ENCODE results near the gene CD99. TPM values are rescaled to one million over a fixed set of nuclear protein-coding genes. Genes with fewer than 3 reads are reported as not detected.

Gene CD99
- total and polyA plus RNA-seq, 8 donors = 176 to 313 (median 247) TPM

- ATAC-seq = no peak
- peak overlapping the region in 1 of 2 donors; percentile 71 for H3K27ac ChIP-seq
These were observed 17.6 kb downstream of the CD99 start for GRCh38 chrX:2708592-2709188.

GRCh38 chrX:2709556-2709955 is 18.5 kb downstream of the CD99 start:
- ATAC-seq (no peak), DNase-seq (no peak)
- H3K4me1 ChIP-seq = peaks cover 22 to 72% of the 10 kb centered on the region in 2 donors
- no peaks in the 10 kb centered on the region for H3K27me3 ChIP-seq
- peaks cover 0 to 9% of the 10 kb centered on the region in 2 donors for H3K36me3 ChIP-seq
- H3K27ac ChIP-seq = peak overlapping the region in 1 of 2 donors; percentile 83
- H3K4me3 ChIP-seq = no peak overlapping the region
- intact Hi-C loops (cut with DNase I) = no loop called here
- no peaks in the 10 kb centered on the region for H3K9me3 ChIP-seq
- no peak for TF ChIP-seq CTCF (IDR thresholded peaks at IDR 0.05)

More at GRCh38 chrX:2708592-2709188, 17.6 kb downstream of the CD99 start:
- DNase-seq = no peak
- no peak overlapping the region for H3K4me3 ChIP-seq
- intact Hi-C loops (cut with DNase I) = no loop called here
- no peaks in the 10 kb centered on the region for H3K9me3 ChIP-seq
- TF ChIP-seq CTCF (IDR thresholded peaks at IDR 0.05) = no peak
- no peaks in the 10 kb centered on the region for H3K27me3 ChIP-seq
- peaks cover 22 to 81% of the 10 kb centered on the region in 2 donors for H3K4me1 ChIP-seq
- peaks cover 0 to 6% of the 10 kb centered on the region in 2 donors for H3K36me3 ChIP-seq

- no peak for TF ChIP-seq CTCF (IDR thresholded peaks at IDR 0.05)
- ATAC-seq (peak; percentile 58), DNase-seq (peak in 1 of 4 donors; percentile 7)
- Histone ChIP-seq H3K4me1 (peaks cover 22 to 65% of the 10 kb centered on the region in 2 donors), H3K9me3 (no peaks in the 10 kb centered on the region), H3K27me3 (no peaks in the 10 kb centered on the region), H3K27ac (peak overlapping the region; percentile 21 to 83), H3K36me3 (peaks cover 0 to 16% of the 10 kb centered on the region in 2 donors), H3K4me3 (no peak overlapping the region)
- intact Hi-C loops (cut with DNase I) = no loop called here
These were observed 19.1 kb downstream of the CD99 start for GRCh38 chrX:2710041-2710840.

- no peaks in the 10 kb centered on the region for H3K9me3 ChIP-seq
- no peaks in the 10 kb centered on the region for H3K27me3 ChIP-seq
- no peak overlapping the region for H3K27ac ChIP-seq
- peaks cover 22 to 54% of the 10 kb centered on the region in 2 donors for H3K4me1 ChIP-seq
- ATAC-seq (no peak), DNase-seq (no peak)
- H3K36me3 ChIP-seq = peaks cover 0 to 28% of the 10 kb centered on the region in 2 donors
- TF ChIP-seq CTCF (IDR thresholded peaks at IDR 0.05) = no peak
- no peak overlapping the region for H3K4me3 ChIP-seq
- intact Hi-C loops (cut with DNase I) = no loop called here
These were observed 20.3 kb downstream of the CD99 start for GRCh38 chrX:2711441-2711840.

- H3K27ac ChIP-seq = no peak overlapping the region
- H3K9me3 ChIP-seq = no peaks in the 10 kb centered on the region
- peaks cover 12 to 44% of the 10 kb centered on the region in 2 donors for H3K4me1 ChIP-seq
- no peak for TF ChIP-seq CTCF (IDR thresholded peaks at IDR 0.05)
- intact Hi-C loops (cut with DNase I) = no loop called here
- no peak overlapping the region for H3K4me3 ChIP-seq
- no peaks in the 10 kb centered on the region for H3K27me3 ChIP-seq
- no peak for DNase-seq
- peaks cover 0 to 38% of the 10 kb centered on the region in 2 donors for H3K36me3 ChIP-seq
- ATAC-seq = no peak
These were observed 21.3 kb downstream of the CD99 start for GRCh38 chrX:2712428-2712827.

All from left lung (tissue), 10 donors.